ENCODE data around the gene ZNF808.
A peak's percentile ranks its signal among the peaks of the same experiment; 100 is the strongest.
"Not testable (repeated sequence)": the region's sequence is repeated elsewhere in the genome, so short reads cannot be mapped to it uniquely, and the experiment has no call there.

The ZNF808 gene

GRCh38 chr19:52592301-52592700 is 64.8 kb downstream of the ZNF808 start:
- no peak for DNase-seq (ENCODE audit: low read depth in 3 of 3, low spot score in 1 of 3)

GRCh38 chr19:52593441-52593840 is 66.0 kb downstream of the ZNF808 start:
- not testable (repeated sequence) for DNase-seq (ENCODE audit: low read depth in 3 of 3, low spot score in 1 of 3)

GRCh38 chr19:52599241-52599640 is 71.8 kb downstream of the ZNF808 start:
- no peak for DNase-seq (ENCODE audit: low read depth in 3 of 3, low spot score in 1 of 3)

GRCh38 chr19:52600639-52601024 is 73.2 kb downstream of the ZNF808 start:
- DNase-seq (ENCODE audit: low read depth in 3 of 3, low spot score in 1 of 3): no peak

- DNase-seq (ENCODE audit: low read depth in 3 of 3, low spot score in 1 of 3): peak; percentile 81 to 94 (median 86)
These were observed 73.8 kb downstream of the ZNF808 start for GRCh38 chr19:52601025-52601973.

GRCh38 chr19:52601974-52602366 is 74.5 kb downstream of the ZNF808 start:
- not testable (repeated sequence) for DNase-seq (ENCODE audit: low read depth in 3 of 3, low spot score in 1 of 3)

GRCh38 chr19:52602941-52603340 is 75.5 kb downstream of the ZNF808 start:
- DNase-seq (ENCODE audit: low read depth in 3 of 3, low spot score in 1 of 3): no peak

GRCh38 chr19:52603558-52604207 is 76.2 kb downstream of the ZNF808 start:
- DNase-seq (ENCODE audit: low read depth in 3 of 3, low spot score in 1 of 3): no peak
